Type B pancreatic cell (in vitro differentiated cells): ENCODE results near the gene CCNB2. TPM values are rescaled to one million over a fixed set of nuclear protein-coding genes. Genes with fewer than 3 reads are reported as not detected.

Experiments used
- DNase-seq: peaks from one replicate; pipeline ENCODE4 v3.0.0; 2021; ENCODE audit warnings: mixed read lengths; ENCODE audit not compliant: unreplicated experiment; ENCODE audit errors: extremely low spot score
- H3K27ac Mint-ChIP-seq: 2 replicates; pipeline ENCODE4 v1.8.0; 2021; ENCODE audit warnings: mild to moderate bottlenecking, mixed read lengths
- H3K27me3 Mint-ChIP-seq: 2 replicates; pipeline ENCODE4 v1.8.0; 2021; ENCODE audit warnings: mixed read lengths
- H3K36me3 Mint-ChIP-seq: 2 replicates; pipeline ENCODE4 v1.8.0; 2021; ENCODE audit warnings: mixed read lengths
- H3K4me1 Mint-ChIP-seq: one replicate; pipeline ENCODE4 v1.8.0; 2021; ENCODE audit warnings: mixed read lengths; ENCODE audit not compliant: unreplicated experiment
- H3K4me3 Mint-ChIP-seq: 2 replicates; pipeline ENCODE4 v1.8.0; 2021; ENCODE audit warnings: mild to moderate bottlenecking, mixed read lengths
- H3K9me3 Mint-ChIP-seq: 2 replicates; pipeline ENCODE4 v1.8.0; 2021; ENCODE audit warnings: mixed read lengths
- total RNA-seq: library from RNA; stranded (reverse); gene quantifications from 2 replicates; pipeline ENCODE4 v1.2.1, GENCODE V29; 2021; ENCODE audit warnings: low replicate concordance
- TF ChIP-seq, protein P1 (sequence below): fragments of 200-600 bp; sonication (generic); conservative IDR thresholded peaks from 2 replicates; pipeline ENCODE4 v1.5.0; 2021; ENCODE audit warnings: antibody characterized with exemption, mild to moderate bottlenecking

CCNB2 gene
- total RNA-seq, 1 donor from 2014 or later: 63.0 TPM

DNA sequence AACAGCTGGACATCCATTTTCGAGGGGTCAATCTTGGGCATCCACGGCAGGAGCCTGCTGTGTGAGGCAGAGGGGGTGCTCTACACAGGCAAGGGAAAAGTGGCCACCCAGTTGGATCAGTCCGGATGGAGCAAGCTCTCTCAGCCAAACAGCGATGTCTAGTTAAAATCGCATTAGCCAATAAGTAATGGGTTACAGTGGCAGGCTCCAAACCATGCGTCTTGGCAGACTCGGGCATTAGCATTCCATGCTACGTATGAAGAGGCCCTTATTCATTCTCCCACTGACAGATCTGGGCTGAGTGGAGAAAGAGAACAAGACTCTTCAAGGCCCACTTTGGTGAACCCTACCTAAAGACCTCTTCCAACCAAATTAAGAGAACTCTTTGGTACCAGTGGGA lies 49.3 kb downstream of the CCNB2 start:
- Mint-ChIP-seq H3K9me3 (no peaks in the 10 kb centered on the region), H3K27ac (no peak overlapping the region), H3K4me3 (no peak overlapping the region), H3K36me3 (peaks cover 39% of the 10 kb centered on the region), H3K4me1 (peaks cover 19% of the 10 kb centered on the region), H3K27me3 (no peaks in the 10 kb centered on the region)
- TF ChIP-seq, protein P1, sequence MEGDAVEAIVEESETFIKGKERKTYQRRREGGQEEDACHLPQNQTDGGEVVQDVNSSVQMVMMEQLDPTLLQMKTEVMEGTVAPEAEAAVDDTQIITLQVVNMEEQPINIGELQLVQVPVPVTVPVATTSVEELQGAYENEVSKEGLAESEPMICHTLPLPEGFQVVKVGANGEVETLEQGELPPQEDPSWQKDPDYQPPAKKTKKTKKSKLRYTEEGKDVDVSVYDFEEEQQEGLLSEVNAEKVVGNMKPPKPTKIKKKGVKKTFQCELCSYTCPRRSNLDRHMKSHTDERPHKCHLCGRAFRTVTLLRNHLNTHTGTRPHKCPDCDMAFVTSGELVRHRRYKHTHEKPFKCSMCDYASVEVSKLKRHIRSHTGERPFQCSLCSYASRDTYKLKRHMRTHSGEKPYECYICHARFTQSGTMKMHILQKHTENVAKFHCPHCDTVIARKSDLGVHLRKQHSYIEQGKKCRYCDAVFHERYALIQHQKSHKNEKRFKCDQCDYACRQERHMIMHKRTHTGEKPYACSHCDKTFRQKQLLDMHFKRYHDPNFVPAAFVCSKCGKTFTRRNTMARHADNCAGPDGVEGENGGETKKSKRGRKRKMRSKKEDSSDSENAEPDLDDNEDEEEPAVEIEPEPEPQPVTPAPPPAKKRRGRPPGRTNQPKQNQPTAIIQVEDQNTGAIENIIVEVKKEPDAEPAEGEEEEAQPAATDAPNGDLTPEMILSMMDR: no peak
- DNase-seq: no peak

DNA sequence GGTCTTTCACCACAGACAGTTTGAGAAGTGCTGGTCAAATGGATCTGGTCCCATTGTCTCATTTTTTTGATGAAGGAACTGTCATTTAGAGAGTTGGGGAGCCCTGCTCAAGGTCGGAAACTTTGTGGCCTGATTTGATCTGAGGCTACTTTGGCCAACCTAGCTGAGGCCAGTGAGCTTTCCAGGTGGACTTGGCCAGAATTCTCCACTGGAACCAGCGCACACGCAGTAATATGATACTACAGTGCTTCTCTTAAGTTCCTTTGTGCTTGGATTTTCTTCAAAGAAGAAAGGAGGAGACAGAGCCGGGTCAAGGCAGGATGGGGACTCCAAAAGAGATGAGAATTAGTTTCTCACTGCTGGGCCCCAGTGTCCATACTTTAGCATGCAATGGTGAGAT lies 50.5 kb downstream of the CCNB2 start:
- H3K27ac Mint-ChIP-seq: no peak overlapping the region
- no peaks in the 10 kb centered on the region for H3K27me3 Mint-ChIP-seq
- H3K4me1 Mint-ChIP-seq: peaks cover 19% of the 10 kb centered on the region
- H3K36me3 Mint-ChIP-seq: peaks cover 34% of the 10 kb centered on the region
- TF ChIP-seq, protein P1: no peak
- DNase-seq: no peak
- no peak overlapping the region for H3K4me3 Mint-ChIP-seq
- no peaks in the 10 kb centered on the region for H3K9me3 Mint-ChIP-seq

DNA sequence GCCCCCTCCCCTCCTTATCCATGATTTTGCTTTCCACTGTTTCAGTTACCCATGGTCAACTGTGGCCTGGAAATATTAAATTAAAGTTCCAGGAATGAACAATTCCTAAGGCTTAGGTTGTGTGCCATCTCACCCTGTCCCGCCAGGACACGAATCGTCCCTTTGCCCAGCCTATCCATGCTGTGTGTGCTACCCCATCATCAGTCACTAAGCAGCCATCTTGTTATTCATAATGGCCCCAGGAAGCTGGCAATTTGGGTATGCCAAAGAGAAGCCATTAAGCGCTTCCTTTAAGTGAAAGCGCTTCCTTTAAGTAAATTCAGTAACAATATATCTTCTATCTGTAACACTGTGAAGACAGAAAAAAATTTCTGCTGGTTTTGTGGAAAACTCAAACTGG lies 52.5 kb downstream of the CCNB2 start:
- TF ChIP-seq, protein P1: no peak
- peaks cover 19% of the 10 kb centered on the region for H3K4me1 Mint-ChIP-seq
- no peak overlapping the region for H3K27ac Mint-ChIP-seq
- H3K4me3 Mint-ChIP-seq: no peak overlapping the region
- no peaks in the 10 kb centered on the region for H3K9me3 Mint-ChIP-seq
- no peak for DNase-seq
- H3K27me3 Mint-ChIP-seq: no peaks in the 10 kb centered on the region
- H3K36me3 Mint-ChIP-seq: peaks cover 43% of the 10 kb centered on the region

- Mint-ChIP-seq H3K4me1 (peaks cover 19% of the 10 kb centered on the region), H3K4me3 (no peak overlapping the region), H3K27ac (no peak overlapping the region), H3K36me3 (peaks cover 42% of the 10 kb centered on the region), H3K9me3 (no peaks in the 10 kb centered on the region), H3K27me3 (no peaks in the 10 kb centered on the region)
- TF ChIP-seq, protein P1: no peak
- no peak for DNase-seq
Measured at GRCh38 chr15:59157840-59158700, 53.1 kb downstream of the CCNB2 start.

DNA sequence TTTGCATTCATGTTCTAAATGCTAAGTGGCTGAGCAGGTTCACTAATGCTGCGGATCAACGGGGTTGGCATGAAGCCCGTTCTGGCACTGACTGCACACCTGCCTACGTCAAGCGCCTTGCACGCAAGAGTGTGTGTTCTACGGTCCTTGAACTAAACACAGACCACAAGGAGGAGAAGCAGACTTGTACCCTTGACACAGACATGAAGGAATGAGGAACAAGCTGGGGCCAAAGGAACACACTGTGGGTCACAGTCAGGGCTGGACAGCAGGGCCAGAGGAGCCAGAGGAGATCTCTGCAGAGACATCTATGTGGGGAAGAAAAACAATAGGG lies 53.7 kb downstream of the CCNB2 start:
- Mint-ChIP-seq H3K4me1 (peaks cover 19% of the 10 kb centered on the region), H3K4me3 (no peak overlapping the region), H3K27ac (no peak overlapping the region), H3K36me3 (peaks cover 38% of the 10 kb centered on the region), H3K9me3 (no peaks in the 10 kb centered on the region), H3K27me3 (no peaks in the 10 kb centered on the region)
- DNase-seq: no peak
- TF ChIP-seq, protein P1: no peak
